Smooth muscle cell (in vitro differentiated cells): ENCODE data around the gene DISC1. TPM values are rescaled to one million over a fixed set of nuclear protein-coding genes. Genes with fewer than 3 reads are reported as not detected.

Experiments
- DNase-seq: peaks from one replicate; lab custom pipeline; 2025; ENCODE audit not compliant: unreplicated experiment; lab: John Stamatoyannopoulos, UW
- H2AFZ ChIP-seq: fragments of 200-600 bp; sonication (generic); 2 replicates; pipeline ENCODE4 v1.6.0; 2016; ENCODE audit warnings: antibody characterized with exemption, low read depth, mild to moderate bottlenecking
- H3F3A ChIP-seq: fragments of 200-600 bp; sonication (generic); 2 replicates; pipeline ENCODE4 v1.6.0; 2017; ENCODE audit warnings: antibody characterized with exemption, low read depth
- H3K27ac ChIP-seq: fragments of 200-600 bp; sonication (generic); 2 replicates; pipeline ENCODE4 v1.5.1; 2016; ENCODE audit warnings: low read depth, mild to moderate bottlenecking
- H3K27me3 ChIP-seq: fragments of 200-600 bp; sonication (generic); 2 replicates; pipeline ENCODE4 v1.6.1; 2016; ENCODE audit warnings: low read depth, mild to moderate bottlenecking
- H3K36me3 ChIP-seq: fragments of 200-600 bp; sonication (generic); 2 replicates; pipeline ENCODE4 v1.5.1; 2016; ENCODE audit warnings: low read depth
- H3K4me1 ChIP-seq: fragments of 200-600 bp; sonication (generic); 2 replicates; pipeline ENCODE4 v1.5.1; 2016; ENCODE audit warnings: low read depth
- H3K4me2 ChIP-seq: fragments of 200-600 bp; sonication (generic); 2 replicates; pipeline ENCODE4 v1.6.0; 2016; ENCODE audit warnings: mild to moderate bottlenecking
- H3K4me3 ChIP-seq: fragments of 200-600 bp; sonication (generic); 2 replicates; pipeline ENCODE4 v1.5.1; 2016; ENCODE audit warnings: mild to moderate bottlenecking
- H3K79me2 ChIP-seq: fragments of 200-600 bp; sonication (generic); 2 replicates; pipeline ENCODE4 v1.6.0; 2016; ENCODE audit warnings: low read depth, mild to moderate bottlenecking
- H3K9ac ChIP-seq: fragments of 200-600 bp; sonication (generic); 2 replicates; pipeline ENCODE4 v1.6.0; 2016; ENCODE audit warnings: low read depth
- H3K9me3 ChIP-seq: fragments of 200-600 bp; sonication (generic); replicated peaks from 2 replicates; pipeline ENCODE4 v1.5.1; 2016; ENCODE audit warnings: low read depth
- H4K20me1 ChIP-seq: fragments of 200-600 bp; sonication (generic); 2 replicates; pipeline ENCODE4 v1.6.0; 2016; ENCODE audit warnings: low read depth
- CTCF ChIP-seq: fragments of 200-600 bp; sonication (generic); IDR thresholded peaks from 2 replicates; pipeline ENCODE4 v1.5.1; 2017; ENCODE audit warnings: borderline replicate concordance, mild to moderate bottlenecking, antibody characterized with exemption; ENCODE audit not compliant: insufficient read depth, poor library complexity, severe bottlenecking
- WGBS: methylation state at CpG from one replicate; pipeline ENCODE4 v1.1.7; 2016; ENCODE audit warnings: low lambda C conversion rate; 5-methylcytosine and 5-hydroxymethylcytosine counted together
- polyA plus RNA-seq: library from polyadenylated mRNA; unstranded; fragments of >200 nt; fragmentation: Nextera tagmentation; extraction: Ambion mirVana; gene quantifications from 2 replicates; pipeline ENCODE4 v1.2.1, GENCODE V29; 2016
- total RNA-seq: library from RNA; depleted of rRNA; stranded (reverse); fragments of >200 nt; gene quantifications from 2 replicates; pipeline ENCODE4 v1.2.3, GENCODE V29; 2014

The DISC1 gene
- total and polyA plus RNA-seq, 2 experiments from 2014 or later: 0.89 to 4.3 TPM

GRCh38 chr1:231800108-231800507 is 173.5 kb downstream of the DISC1 start:
- no peaks in the 10 kb centered on the region for H3K27me3 ChIP-seq
- H3K9me3 ChIP-seq: no peaks in the 10 kb centered on the region
- TF ChIP-seq CTCF: no peak
- no peak overlapping the region for H3K9ac ChIP-seq
- H3K4me1 ChIP-seq: no peaks in the 10 kb centered on the region
- H2AFZ ChIP-seq: no peak overlapping the region
- H3K27ac ChIP-seq: no peak overlapping the region
- H3K4me3 ChIP-seq: no peak overlapping the region
- WGBS: 75% methylated on average over 5 of the region's 5 CpGs
- H4K20me1 ChIP-seq: no peaks in the 10 kb centered on the region
- no peak for DNase-seq
- H3K4me2 ChIP-seq: no peak overlapping the region
- no peaks in the 10 kb centered on the region for H3K79me2 ChIP-seq
- H3K36me3 ChIP-seq: no peaks in the 10 kb centered on the region
- no peaks in the 10 kb centered on the region for H3F3A ChIP-seq

DNA sequence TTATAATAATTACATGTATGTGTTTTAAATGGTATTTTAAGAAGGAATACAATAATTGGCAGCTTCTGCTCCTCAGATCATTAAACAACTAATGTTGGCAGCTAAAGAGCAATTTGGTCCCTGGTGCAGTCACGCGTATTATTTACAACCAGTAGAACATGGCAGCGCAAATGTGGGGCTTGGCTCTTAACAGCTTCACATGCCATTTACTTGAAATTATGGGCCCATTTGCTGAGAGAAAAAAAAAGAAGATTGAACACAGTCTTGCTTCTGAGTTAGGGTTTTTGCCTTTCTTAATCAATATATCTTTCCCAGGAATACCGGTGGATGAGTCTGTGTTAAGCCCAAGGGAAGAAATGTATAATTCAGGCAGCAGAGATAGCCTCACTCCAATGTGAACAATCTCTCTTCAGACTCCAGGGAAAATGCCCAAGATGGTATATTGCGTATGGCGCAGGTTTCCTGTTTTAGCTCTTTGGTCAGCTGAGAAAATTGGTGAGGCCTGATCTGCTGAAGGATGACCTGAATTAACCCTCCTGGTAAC is 174.5 kb downstream of the DISC1 start:
- Histone ChIP-seq H3K9me3 (no peaks in the 10 kb centered on the region), H4K20me1 (no peaks in the 10 kb centered on the region), H3K4me1 (no peaks in the 10 kb centered on the region), H3K79me2 (no peaks in the 10 kb centered on the region), H3K4me2 (no peak overlapping the region), H3K27ac (no peak overlapping the region), H3K27me3 (no peaks in the 10 kb centered on the region), H3K9ac (no peak overlapping the region), H2AFZ (no peak overlapping the region), H3K36me3 (no peaks in the 10 kb centered on the region), H3F3A (no peaks in the 10 kb centered on the region), H3K4me3 (no peak overlapping the region)
- WGBS: over 99% methylated on average over 6 of the region's 6 CpGs
- DNase-seq: no peak
- TF ChIP-seq CTCF: no peak

DNA sequence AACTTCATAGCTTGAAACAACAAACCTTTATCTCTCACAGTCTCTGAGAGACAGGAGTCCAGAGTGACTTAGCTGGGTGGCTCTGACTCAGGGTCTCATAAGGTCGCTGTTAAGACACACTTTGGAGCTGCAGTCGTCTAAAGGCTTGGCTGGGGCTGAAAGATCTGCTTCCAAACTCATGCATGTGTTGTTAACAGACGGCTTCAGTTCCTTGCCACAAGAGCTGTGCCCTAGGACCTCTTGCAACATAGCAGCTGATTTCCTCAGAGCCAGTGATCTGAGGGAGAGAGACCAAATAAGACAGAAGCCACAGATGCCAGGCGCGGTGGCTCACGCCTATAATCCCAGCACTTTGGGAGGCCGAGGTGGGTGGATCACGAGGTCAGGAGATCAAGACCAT is 176.8 kb downstream of the DISC1 start:
- Histone ChIP-seq H3K4me1 (no peaks in the 10 kb centered on the region), H3F3A (no peaks in the 10 kb centered on the region), H3K4me3 (no peak overlapping the region), H3K9ac (no peak overlapping the region), H3K27ac (no peak overlapping the region), H3K4me2 (no peak overlapping the region), H4K20me1 (no peaks in the 10 kb centered on the region), H3K79me2 (no peaks in the 10 kb centered on the region), H3K27me3 (no peaks in the 10 kb centered on the region), H3K9me3 (no peaks in the 10 kb centered on the region), H3K36me3 (no peaks in the 10 kb centered on the region), H2AFZ (no peak overlapping the region)
- DNase-seq: no peak
- TF ChIP-seq CTCF: no peak
- 72% methylated on average over 8 of the region's 8 CpGs for WGBS
